ENCODE data around the gene LIMCH1. TPM values are rescaled to one million over a fixed set of nuclear protein-coding genes. Genes with fewer than 3 reads are reported as not detected.
"Not testable (repeated sequence)": the region's sequence is repeated elsewhere in the genome, so short reads cannot be mapped to it uniquely, and the experiment has no call there.

The LIMCH1 gene
- total RNA-seq, 2 donors from 2014 or later, result 168 to 200 TPM

- no peak for ATAC-seq
- intact Hi-C loops (cut with DNase I), result loop anchor here (5.0 kb wide), 2 partner anchors 189 to 194 kb away; no protein-coding TSS in a partner anchor
- DNase-seq, result no peak
Measured at GRCh38 chr4:41693629-41694028, 155.7 kb downstream of the LIMCH1 start.

DNA sequence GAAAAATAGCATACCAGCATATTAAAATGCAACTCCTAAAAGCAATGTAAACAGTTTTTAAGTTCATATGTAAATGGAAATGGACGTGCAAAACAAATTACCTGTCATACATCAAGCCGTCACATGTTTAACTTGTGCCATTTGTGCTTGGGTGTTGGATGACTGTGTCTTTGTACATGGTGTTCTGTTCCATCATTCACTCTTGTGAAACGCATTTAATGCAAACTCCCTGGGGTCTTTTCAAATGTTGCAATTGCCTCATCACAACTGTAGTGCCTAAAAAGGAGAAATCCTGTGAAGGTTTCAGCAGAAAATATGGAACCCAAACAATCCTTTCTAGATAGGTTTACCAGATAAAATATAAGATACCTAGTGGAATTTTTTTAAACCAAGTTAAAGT, 158.2 kb downstream of the LIMCH1 start:
- intact Hi-C loops (cut with DNase I), result no loop called here

DNA sequence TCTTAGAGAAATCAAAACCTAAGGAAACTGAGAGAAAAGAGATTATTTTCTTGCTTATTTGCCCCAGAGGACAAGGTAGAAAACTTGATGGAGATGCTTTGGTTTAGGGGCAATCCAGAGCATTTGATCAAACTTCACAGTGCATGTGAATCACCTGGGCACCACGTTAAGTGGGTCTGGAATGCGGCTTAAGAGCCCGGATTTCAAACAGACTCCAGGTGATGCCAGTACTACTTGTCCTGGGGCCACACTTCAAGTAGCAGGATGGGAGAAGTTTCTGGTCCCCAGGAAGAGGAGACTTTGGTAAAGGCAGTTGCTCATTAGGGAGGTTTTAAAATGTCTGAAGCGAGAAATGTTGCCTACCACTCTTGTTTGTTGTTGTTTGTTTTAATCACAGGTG, 158.8 kb downstream of the LIMCH1 start:
- DNase-seq (no peak), ATAC-seq (no peak)
- intact Hi-C loops (cut with DNase I), result no loop called here

More for the DNA sequence above, 158.2 kb downstream of the LIMCH1 start:
- DNase-seq (no peak), ATAC-seq (no peak)

- intact Hi-C loops (cut with DNase I), result no loop called here
Measured at GRCh38 chr4:41701983-41702382, 164.0 kb downstream of the LIMCH1 start.

DNA sequence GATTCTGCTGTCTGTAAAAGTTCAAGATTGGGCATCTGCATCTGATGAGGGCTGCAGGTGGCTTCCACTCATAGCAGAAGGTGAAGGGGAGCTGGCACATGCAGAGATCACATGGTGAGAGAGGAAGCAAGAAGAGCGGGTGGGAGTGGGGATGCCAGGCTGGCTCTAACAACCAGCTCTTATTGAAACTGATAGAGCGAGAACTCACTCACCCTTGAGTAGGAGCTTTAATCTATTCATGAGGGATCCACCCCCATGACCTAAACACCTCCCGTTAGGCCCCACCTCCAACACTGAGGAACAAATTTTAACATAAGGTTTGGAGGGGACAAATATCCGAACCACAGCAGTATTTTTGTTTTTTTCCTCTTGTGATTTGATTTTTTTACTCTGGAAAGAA, 164.8 kb downstream of the LIMCH1 start:
- intact Hi-C loops (cut with DNase I), result no loop called here
- ATAC-seq (no peak), DNase-seq (no peak)

More at GRCh38 chr4:41701983-41702382, 164.0 kb downstream of the LIMCH1 start:
- no peak for DNase-seq
- no peak for ATAC-seq

DNA sequence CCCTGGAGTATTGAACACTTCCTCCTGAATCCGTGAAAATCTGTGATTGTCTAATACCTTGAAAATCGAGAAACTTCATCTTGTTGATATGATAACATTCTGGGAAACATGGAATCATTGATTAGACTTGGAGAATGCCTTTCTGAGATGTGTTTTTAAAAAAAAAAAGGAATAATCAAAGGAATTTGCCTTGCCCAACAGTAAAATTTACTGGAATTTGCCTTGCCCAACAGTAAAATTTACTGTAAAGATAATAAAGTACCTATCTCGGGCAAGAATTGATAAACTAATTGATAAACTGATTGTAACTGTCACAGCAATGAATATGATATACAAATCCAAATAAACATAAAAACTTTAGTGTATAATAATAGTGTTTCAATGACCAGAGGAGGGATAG, 165.8 kb downstream of the LIMCH1 start:
- DNase-seq (no peak), ATAC-seq (no peak)
- intact Hi-C loops (cut with DNase I), result no loop called here

- intact Hi-C loops (cut with DNase I), result no loop called here
- DNase-seq, result no peak
- no peak for ATAC-seq
Measured at GRCh38 chr4:41709844-41710481, 172.0 kb downstream of the LIMCH1 start.

GRCh38 chr4:41711654-41712053, 173.7 kb downstream of the LIMCH1 start:
- ATAC-seq; intact Hi-C loops (cut with DNase I); DNase-seq: not testable (repeated sequence)

DNA sequence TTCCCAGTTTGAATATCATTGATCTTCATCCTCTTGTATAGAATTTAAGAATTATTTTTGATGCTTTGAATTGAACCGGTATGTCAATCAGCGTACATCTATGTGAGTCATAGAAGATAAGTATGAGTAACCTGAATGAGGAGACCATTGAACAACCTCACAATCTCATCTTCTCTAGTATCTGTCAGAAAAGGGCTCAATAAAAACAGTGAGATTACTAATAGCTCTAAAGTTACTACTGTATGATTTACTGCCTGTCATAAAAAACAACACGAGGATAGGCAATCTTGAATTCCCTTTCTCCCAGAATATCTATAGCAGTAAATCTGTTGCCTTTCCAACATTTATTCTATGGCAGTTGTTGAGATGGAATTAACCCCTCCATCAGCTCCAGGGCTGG, 174.5 kb downstream of the LIMCH1 start:
- intact Hi-C loops (cut with DNase I), result no loop called here
- no peak for ATAC-seq
- DNase-seq, result no peak

DNA sequence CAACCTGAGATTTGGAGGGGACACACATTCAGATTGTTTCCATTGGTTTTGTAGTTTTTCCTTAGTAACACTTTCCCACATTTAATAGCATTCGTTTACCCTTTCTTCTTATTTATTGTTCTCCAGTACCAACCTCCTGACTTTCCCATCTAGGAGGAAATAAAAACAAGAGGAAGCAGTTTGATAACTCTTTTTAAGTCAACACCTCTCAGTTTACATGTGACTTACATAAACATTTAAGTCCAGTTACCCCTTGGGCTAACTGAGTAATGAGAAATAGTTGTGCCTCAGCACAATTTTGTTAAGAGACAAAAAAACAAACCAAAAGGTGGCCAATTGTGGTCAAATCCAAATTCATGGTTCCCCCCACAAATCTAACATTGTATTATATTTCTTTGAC, 175.8 kb downstream of the LIMCH1 start:
- no peak for ATAC-seq

DNA sequence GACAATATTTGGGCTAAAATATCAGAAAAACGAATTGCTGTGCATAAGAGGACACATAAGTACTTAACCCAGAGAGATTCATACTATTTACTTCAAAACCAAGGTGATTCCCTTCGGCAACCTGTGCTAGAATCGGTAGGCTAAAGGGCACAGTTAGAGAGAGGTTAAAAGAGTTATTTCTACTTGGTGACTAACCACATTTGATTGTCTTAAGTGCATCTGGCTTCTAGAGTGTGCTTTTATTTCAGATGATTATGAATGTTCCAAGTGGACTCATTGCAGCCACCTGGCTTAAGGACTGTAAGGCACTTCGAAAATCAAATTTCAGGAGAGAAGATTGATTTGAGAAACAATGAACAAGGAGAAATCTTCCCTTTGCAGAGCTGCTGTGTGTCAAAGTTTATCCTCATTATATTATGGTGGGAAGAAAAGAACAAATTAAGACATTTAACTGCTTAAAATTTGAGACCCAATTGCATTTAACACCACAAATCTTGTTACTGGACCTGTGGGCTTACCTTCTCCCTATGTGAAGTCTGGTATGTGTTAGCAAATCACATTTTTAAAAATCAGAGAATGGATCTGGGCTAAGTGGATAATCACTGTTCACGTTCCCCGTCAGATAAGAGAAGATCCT, 176.5 kb downstream of the LIMCH1 start:
- ATAC-seq (no peak), DNase-seq (no peak)
- intact Hi-C loops (cut with DNase I), result no loop called here

More for the DNA sequence above, 175.8 kb downstream of the LIMCH1 start:
- intact Hi-C loops (cut with DNase I), result no loop called here
- no peak for DNase-seq

DNA sequence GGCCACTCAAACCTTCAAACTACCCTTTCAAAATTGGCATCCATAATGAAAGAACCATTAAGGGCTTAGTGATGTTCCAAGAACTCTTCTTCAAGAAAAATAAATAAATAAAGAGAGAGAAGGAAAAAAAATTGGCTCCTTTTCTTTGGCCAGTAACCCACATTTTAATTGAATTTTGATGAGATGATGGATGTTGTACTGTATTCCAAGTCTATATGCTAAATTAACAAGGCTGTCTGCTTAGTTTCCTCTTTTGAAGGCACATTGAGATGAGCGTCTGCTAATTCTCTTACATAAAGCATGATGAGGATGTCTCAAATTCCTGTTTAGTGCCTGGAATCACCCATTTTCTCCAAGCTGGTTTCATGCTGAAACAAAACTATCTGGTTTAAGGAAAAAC, 177.2 kb downstream of the LIMCH1 start:
- DNase-seq, result no peak
- intact Hi-C loops (cut with DNase I), result no loop called here
- no peak for ATAC-seq

DNA sequence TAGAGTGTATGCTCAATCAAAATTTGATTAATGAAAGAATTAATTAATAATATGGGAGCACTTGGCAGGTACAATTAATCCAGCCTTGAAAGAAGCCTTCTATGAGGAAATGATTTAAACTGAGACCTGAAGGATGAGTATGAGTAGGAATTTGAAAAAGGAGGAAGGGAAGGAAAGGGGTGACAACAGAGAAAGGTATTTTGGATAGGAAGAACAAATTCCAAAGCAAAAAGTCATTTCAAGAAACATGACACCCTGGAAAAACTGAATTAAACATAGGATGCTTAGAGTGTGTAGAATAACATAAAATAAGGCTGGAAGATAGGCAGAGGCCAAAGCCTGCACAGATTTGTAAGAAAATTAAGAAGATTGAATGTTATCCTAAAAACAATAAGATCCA, 180.9 kb downstream of the LIMCH1 start:
- DNase-seq (no peak), ATAC-seq (no peak)
- intact Hi-C loops (cut with DNase I), result no loop called here

DNA sequence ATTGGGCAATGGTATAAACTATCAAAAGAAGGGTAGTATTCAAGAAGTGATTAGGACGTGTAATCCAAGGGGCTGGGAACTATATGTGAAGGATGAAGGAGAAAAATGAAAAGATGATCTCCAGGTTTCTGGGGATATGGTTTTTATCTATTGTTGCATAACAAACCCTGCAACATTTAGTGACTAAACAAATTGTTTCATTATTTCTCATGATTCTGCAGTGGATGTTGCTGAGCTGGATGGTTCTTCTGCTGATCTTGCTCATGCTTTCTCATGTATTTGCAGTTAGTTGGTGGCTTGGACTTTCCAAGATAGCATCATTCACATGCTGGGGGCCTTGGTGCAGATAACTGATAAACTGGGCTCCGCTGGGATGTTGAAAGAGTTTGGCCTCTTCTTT, 181.5 kb downstream of the LIMCH1 start:
- ATAC-seq (no peak), DNase-seq (no peak)
- intact Hi-C loops (cut with DNase I), result no loop called here

DNA sequence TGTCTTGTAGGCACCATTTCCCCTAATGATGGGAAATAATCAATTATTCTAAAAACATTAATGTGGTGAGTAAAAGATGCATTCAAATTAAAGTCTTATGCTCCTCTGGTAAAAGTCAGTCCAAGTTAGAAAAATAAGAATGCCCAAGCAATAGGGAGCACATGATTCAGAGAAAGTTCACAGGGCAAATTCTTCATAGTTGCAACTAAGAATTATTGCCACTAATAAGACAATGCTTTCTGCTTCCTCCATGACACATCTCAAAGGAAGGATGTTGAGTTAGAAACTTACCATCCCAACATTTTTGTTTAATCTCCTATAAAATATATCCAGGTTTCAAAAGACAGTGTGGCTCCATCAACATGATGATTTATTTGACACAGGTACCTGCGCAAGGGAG, 184.2 kb downstream of the LIMCH1 start:
- DNase-seq (no peak), ATAC-seq (no peak)
- intact Hi-C loops (cut with DNase I), result no loop called here

GRCh38 chr4:41723286-41723685, 185.3 kb downstream of the LIMCH1 start:
- intact Hi-C loops (cut with DNase I), result no loop called here
- no peak for ATAC-seq
- no peak for DNase-seq

GRCh38 chr4:41725254-41725653, 187.3 kb downstream of the LIMCH1 start:
- no peak for DNase-seq
- intact Hi-C loops (cut with DNase I), result no loop called here
- no peak for ATAC-seq

- ATAC-seq (no peak), DNase-seq (no peak)
- intact Hi-C loops (cut with DNase I), result no loop called here
Measured at GRCh38 chr4:41727861-41728572, 190.1 kb downstream of the LIMCH1 start.

- intact Hi-C loops (cut with DNase I), result no loop called here
- DNase-seq (no peak), ATAC-seq (no peak)
Measured at GRCh38 chr4:41728573-41728913, 190.6 kb downstream of the LIMCH1 start.

GRCh38 chr4:41731569-41732126, 193.7 kb downstream of the LIMCH1 start:
- ATAC-seq, result no peak
- DNase-seq, result no peak
- intact Hi-C loops (cut with DNase I), result no loop called here
